NCI-H2196 (cell line): Measurements from ENCODE around the gene NRIP3.

Experiments
- DNase-seq: peaks from one replicate; lab custom pipeline; 2025; ENCODE audit not compliant: unreplicated experiment; lab: John Stamatoyannopoulos, UW

NRIP3 gene

DNA sequence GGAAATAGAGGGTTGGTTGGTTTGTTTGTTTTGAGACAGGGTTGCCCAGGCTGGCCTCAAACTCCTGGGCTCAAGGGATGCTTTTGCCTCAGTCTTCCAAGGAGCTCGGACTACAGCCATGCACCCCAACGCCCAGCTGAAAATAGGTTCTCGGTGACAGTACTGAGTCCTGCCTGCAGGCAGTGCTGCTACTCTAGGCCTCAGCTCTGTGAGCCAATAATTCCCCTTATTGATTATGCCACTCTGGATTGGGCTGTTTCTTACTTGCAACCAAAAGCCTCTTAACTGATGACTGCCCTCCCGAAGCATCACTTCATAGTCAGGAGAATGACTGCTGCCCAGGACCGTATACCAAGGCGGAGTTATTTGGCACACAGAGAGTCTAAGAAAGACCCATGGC lies 69.9 kb downstream of the NRIP3 start:
- no peak for DNase-seq

- peak; percentile 34 for DNase-seq
These were observed 71.1 kb downstream of the NRIP3 start, which contains the start of gene C11orf16 for GRCh38 chr11:8932564-8933180. Gene C11orf16 (minus strand): TSS chr11:8932947. CDS start chr11:8932308, 639 bp downstream.
